GM21619 (cell line): ENCODE data around the gene ZNF609.
A peak's percentile ranks its signal among the peaks of the same experiment; 100 is the strongest.

Source experiments
- ATAC-seq: cut with Tn5 transposase; IDR thresholded peaks from one replicate; pipeline ENCODE4 v1.9.1; 2021; ENCODE audit not compliant: unreplicated experiment

ZNF609 gene

GRCh38 chr15:64502551-64502950, 42.2 kb downstream of the ZNF609 start:
- ATAC-seq, result no peak

GRCh38 chr15:64503197-64503596, 42.8 kb downstream of the ZNF609 start:
- ATAC-seq, result no peak

- ATAC-seq, result no peak
Measured at GRCh38 chr15:64503640-64504039, 43.3 kb downstream of the ZNF609 start.

GRCh38 chr15:64507293-64507802, 47.0 kb downstream of the ZNF609 start:
- ATAC-seq, result peak; percentile 75

- ATAC-seq, result no peak
Measured at GRCh38 chr15:64507845-64508244, 47.5 kb downstream of the ZNF609 start.

- no peak for ATAC-seq
Measured at GRCh38 chr15:64513823-64514222, 53.4 kb downstream of the ZNF609 start.

GRCh38 chr15:64515196-64515595, 54.8 kb downstream of the ZNF609 start:
- ATAC-seq, result no peak

GRCh38 chr15:64515825-64516224, 55.4 kb downstream of the ZNF609 start:
- ATAC-seq, result no peak

- no peak for ATAC-seq
Measured at GRCh38 chr15:64519897-64520296, 59.5 kb downstream of the ZNF609 start.

GRCh38 chr15:64521201-64521600, 60.8 kb downstream of the ZNF609 start:
- no peak for ATAC-seq

- no peak for ATAC-seq
Measured at GRCh38 chr15:64521726-64522164, 61.4 kb downstream of the ZNF609 start.

- ATAC-seq, result no peak
Measured at GRCh38 chr15:64522226-64522823, 61.9 kb downstream of the ZNF609 start.

- ATAC-seq, result no peak
Measured at GRCh38 chr15:64523240-64523639, 62.9 kb downstream of the ZNF609 start.

GRCh38 chr15:64524778-64525177, 64.4 kb downstream of the ZNF609 start:
- ATAC-seq, result no peak

- no peak for ATAC-seq
Measured at GRCh38 chr15:64525828-64526530, 65.6 kb downstream of the ZNF609 start.

GRCh38 chr15:64527263-64527984, 67.0 kb downstream of the ZNF609 start:
- ATAC-seq, result no peak

GRCh38 chr15:64528871-64529270, 68.5 kb downstream of the ZNF609 start:
- ATAC-seq, result no peak

GRCh38 chr15:64530472-64530871, 70.1 kb downstream of the ZNF609 start:
- ATAC-seq, result no peak

- no peak for ATAC-seq
Measured at GRCh38 chr15:64530918-64531317, 70.5 kb downstream of the ZNF609 start.

- ATAC-seq, result no peak
Measured at GRCh38 chr15:64532521-64533315, 72.3 kb downstream of the ZNF609 start.
